ENCODE measurements around the gene TRAPPC2L. TPM values are rescaled to one million over a fixed set of nuclear protein-coding genes. Genes with fewer than 3 reads are reported as not detected.
"Not testable (repeated sequence)": the region's sequence is repeated elsewhere in the genome, so short reads cannot be mapped to it uniquely, and the experiment has no call there.

TRAPPC2L gene
- total RNA-seq, 1 experiment from 2014 or later: 125 TPM

GRCh38 chr16:88877564-88878289 lies 20.8 kb downstream of the TRAPPC2L start:
- no peak for DNase-seq (ENCODE audit: low spot score)

- DNase-seq (ENCODE audit: low spot score): no peak
Measured at GRCh38 chr16:88878356-88878755, 21.4 kb downstream of the TRAPPC2L start.

DNA sequence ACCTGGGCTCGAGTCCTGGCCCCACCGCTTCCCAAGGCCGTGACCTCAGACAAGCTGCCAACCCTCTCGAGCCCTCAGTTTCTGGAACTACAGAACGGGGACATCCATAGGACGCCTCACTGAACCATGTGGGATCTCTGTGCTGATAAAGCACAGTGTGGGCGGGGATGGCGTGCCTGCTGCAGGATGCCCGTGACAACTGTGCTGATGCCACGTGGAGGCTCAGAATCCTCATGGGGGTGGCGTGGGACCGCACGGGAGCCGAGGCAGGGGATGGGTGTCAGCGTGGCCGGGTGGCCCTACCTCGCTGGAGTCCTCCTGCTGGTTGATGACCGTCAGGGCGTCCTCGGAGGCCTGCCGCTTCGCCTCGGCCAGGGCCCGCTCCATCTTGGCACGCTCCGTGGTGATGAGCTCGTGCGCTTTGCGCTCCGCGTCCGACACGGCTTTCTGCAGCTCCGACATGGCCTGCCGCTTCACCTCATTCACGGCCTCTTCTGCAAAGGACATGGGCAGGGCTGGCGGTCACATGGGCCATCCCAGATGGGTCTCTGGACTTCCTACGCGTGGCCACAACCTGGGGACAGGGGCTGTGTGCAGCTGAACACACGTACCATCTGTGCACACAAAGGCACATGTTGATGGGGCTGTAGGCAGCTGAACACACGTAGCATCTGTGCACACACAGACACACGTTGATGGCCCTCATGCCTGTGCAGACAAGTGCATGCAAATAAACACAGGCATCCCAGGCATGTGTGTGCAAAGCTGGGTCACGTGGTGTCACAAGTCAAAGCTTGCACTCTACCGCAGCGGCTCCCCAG lies 22.2 kb downstream of the TRAPPC2L start:
- DNase-seq (ENCODE audit: low spot score): no peak

DNA sequence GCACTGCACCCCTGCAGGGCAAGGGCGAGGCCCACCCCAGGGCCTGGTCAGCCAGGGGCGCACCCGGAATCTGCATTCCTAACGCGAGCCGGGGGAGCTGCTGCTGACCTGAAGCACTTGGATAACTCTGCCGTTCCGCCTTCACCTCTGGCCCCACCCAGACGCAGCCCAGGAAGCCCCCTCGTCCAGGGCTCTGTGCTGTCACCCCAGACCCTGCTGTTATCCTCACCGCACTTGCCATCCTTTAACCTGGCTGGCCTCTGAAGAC lies 22.8 kb downstream of the TRAPPC2L start:
- DNase-seq (ENCODE audit: low spot score): no peak

DNA sequence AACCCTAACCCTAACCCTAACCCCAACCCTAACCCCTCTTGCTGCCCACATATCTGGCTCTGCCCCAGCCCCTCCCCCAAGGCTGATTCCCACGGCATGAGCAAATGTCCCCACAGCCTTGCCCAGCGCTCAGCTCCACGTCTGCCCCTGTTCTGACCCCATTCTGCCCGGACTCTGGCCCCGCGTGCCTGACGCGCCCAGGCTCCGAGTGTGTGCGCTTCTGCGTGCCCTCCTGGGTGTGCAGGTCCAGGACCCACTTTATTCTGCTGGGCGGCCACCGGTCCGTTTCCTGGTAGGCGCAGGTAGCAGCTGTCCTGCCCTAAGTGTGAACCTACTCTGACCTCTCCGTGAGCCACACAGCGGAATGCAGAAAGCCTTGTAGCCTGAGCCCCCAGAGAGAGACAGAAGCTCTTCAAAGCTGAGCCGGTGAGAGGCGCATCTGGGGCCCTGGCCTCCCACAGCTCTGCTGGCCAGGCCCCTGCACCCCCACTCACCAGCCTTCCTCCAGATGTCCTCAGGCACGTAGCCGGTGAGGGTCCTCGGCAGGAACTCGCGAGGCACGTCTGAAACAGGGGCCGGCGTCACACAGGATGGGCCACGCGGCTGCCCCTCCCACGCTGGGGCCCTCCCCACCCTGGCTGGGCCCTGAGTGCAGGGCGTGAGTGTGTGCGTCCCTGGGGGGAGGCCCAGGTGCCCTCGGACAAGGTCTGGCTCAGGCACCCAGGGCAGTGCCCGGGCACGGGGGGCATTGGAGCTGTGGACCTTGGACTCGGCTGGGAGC lies 23.5 kb downstream of the TRAPPC2L start:
- no peak for DNase-seq (ENCODE audit: low spot score)

DNA sequence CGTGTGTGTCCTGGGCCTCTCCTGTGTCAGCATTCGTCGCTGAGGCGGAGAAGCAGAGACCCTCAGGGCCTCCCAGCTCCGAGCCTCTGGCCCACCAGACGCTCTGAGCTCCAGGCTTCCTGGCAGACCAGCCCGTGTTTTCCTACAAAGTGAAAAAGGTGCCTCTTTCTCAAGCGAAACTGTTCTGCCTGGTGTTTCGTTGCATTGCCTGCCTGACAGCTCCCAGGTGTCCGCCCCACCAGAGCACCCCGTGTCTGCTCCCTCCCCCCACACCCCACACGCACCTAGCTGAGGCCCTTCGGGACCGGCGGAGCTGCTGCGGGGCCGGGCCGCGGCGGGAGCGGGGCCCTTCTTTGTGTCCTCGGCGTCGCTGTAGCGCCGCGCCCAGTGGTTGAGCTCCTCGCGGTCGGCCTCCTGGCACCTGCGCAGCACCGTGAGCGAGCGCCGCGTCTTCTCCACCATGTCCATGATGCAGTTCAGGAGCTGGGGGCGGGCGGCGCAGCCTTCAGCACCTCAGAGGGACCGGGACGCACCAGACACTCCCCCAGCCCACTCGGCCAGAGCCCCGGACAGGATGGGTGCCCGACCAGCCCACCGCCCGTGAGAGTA lies 24.2 kb downstream of the TRAPPC2L start:
- no peak for DNase-seq (ENCODE audit: low spot score)

- no peak for DNase-seq (ENCODE audit: low spot score)
Measured at GRCh38 chr16:88881675-88882357, 24.9 kb downstream of the TRAPPC2L start.

DNA sequence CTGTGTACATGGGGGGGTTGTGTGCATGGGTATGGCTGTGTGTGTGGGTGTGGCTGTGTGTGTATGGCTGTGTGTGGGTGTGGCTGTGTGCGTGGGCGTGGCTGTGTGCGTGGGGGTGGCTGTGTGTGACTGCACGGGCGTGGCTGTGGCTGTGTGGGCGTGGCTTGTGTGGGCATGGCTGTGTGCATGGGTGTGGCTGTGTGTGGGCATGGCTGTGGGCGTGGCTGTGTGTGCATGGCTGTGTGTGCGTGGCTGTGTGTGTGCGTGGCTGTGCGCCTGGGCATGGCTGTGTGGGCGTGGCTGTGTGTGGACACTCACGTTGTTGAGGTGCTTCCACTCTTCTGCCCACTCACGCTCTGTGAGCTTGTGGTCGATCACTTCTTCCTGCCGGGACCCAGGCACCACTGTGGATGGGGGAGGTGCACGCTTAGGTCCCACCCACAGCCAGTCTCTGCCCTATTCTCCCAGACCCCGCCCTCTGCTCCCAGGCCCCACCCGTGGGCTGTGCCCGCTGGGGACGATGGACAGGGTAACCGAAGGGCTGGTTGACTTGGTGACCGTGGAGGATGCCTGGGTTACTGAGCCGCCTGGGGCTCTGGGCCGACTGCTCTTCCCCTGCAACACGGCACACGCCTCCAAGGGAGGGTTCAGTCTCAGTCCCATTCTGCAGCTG lies 25.6 kb downstream of the TRAPPC2L start:
- DNase-seq (ENCODE audit: low spot score): no peak

DNA sequence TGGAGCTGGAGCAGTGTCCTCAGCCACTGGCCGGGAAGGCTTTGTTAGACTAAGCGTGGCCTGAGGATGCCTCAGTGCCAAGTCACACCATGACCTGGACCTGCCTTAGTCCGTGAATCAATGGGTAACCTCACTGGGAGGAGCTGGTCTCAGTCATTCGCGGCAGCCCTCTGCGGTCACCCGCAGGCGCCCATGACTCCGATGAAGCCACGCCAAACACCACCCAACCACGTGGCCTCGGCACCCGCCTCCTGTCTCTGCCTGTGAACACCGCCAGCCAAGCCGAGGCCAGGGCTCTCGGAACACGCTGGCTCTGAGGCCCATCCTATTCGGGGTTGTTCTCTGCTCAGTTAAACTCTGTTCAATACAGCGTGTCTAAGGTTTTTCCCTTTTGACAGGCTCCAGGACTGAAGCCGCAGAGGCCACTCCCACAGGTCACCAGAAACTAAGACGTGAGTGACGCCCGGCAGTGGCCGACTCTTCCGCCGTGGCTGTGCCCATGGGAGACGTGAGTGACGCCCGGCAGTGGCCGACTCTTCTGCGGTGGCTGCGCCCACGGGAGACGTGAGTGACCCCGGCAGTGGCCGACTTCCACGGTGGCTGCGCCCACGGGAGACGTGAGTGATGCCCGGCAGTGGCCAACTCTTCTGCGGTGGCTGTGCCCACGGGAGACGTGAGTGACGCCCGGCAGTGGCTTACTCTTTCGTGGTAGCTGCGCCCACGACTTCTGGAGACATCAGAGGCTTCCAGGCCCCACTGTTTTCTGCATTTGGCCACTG lies 26.4 kb downstream of the TRAPPC2L start:
- no peak for DNase-seq (ENCODE audit: low spot score)

DNA sequence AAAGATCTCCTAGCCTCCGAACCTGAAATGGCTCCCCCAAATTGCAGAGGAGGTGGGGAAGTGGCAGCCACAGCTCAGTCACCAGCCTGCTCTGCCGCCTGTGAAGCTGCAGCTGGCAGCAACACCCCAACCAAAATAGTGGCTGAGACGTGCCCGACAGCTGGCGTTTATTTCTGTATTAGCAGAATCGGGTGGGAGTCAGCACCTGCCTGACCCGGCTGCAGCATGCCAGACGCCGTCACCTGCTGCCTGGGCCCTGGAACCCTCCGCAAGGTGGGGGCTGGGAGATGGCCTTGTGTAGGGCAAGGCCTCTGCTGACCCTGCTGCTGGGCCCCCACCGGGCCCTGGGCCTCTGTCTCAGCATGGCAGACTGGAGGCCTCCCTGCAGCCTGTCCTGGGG lies 27.0 kb downstream of the TRAPPC2L start:
- no peak for DNase-seq (ENCODE audit: low spot score)

- no peak for DNase-seq (ENCODE audit: low spot score)
Measured at GRCh38 chr16:88884569-88885271, 27.8 kb downstream of the TRAPPC2L start.

- DNase-seq (ENCODE audit: low spot score): no peak
Measured at GRCh38 chr16:88885693-88886280, 28.9 kb downstream of the TRAPPC2L start.

DNA sequence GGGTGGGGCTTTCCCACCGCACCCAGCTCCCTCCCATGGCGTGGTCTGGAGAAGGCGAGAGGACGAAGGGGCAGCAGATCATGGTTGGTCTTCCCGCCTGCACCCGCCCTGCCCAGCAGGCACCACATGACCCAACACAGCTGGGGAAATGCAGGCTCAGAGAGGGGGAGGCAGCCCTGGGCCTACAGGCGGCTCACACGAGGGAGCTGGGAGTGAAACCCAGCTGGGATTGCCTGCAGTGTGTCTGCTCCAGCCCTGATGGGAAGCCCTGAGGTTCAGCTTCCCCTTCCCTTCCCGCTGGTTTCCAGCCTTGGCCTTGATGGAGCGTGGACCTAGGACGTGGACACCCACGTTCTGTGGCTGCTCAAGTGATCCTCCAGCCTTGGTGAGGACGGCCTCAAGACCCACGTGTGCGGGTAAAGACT lies 29.5 kb downstream of the TRAPPC2L start:
- DNase-seq (ENCODE audit: low spot score): no peak

DNA sequence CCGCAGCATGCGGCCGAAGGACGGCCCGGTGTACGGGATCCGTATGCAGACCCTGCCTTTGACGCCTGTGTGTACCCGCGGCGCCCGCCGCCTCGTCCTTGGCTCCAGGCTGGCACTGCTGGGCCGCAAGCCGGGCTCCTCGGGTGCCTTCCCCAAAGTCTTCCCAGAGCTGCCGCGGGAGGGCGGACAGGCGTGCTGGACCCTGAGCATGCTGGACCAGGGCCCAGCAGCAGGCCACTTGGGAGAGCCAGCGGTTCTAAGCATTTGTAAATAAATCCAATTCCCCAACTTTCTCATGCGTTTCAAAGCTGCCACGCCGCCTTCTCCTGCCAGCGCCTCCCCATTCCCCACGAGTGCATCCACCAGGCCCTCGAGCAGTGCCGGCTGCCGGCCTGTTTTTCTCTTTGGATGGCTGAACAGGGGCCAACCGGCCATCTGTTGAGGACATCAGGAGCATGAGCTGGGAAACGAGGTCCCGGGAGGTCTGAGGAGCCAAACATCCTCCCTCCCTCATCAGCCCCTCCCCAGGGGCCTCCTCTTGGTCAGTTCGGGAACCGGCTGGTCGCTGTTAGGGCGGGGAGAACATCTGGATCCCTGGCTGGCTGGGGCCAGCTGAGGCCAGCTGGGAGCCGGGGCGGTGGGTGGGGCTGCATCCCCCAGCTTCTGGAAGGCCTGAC lies 30.1 kb downstream of the TRAPPC2L start:
- DNase-seq (ENCODE audit: low spot score): no peak

DNA sequence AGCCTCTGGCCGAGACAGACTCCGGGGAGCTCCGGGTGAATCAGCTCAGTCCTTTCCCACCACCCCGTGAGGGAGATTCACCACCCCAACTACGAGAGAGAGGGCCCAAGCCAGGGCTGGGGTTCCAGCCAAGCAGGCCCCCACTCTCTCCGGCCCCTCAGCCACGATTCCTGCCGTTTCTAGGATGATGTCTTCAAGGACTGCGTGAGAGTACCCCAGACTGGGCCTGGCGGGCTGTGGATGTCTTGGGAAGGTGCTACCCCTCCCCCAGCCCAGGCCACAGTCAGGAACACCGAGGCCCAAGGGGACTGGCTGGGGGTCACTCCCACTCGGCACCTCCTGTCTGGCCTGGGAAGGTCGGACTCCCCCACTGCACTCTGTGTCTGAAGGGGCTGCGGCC lies 31.1 kb downstream of the TRAPPC2L start:
- DNase-seq (ENCODE audit: low spot score): no peak

GRCh38 chr16:88888461-88889387 lies 31.8 kb downstream of the TRAPPC2L start:
- DNase-seq (ENCODE audit: low spot score): no peak

- not testable (repeated sequence) for DNase-seq (ENCODE audit: low spot score)
Measured at GRCh38 chr16:88889702-88890352, 32.9 kb downstream of the TRAPPC2L start.

Data from HT-29 (cell line).